ENCODE measurements around the gene FCER2. TPM values are rescaled to one million over a fixed set of nuclear protein-coding genes. Genes with fewer than 3 reads are reported as not detected.

The FCER2 gene
- total RNA-seq, 1 donor from 2014 or later, result not detected

- no peak for DNase-seq (ENCODE audit: extremely low read depth, low read depth, low spot score)
These were observed 21.9 kb downstream of the FCER2 start for GRCh38 chr19:7679771-7680605.

- no peak for DNase-seq (ENCODE audit: extremely low read depth, low read depth, low spot score)
These were observed 22.8 kb downstream of the FCER2 start for GRCh38 chr19:7678971-7679751.

GRCh38 chr19:7677669-7678311 is 24.1 kb downstream of the FCER2 start:
- DNase-seq (ENCODE audit: extremely low read depth, low read depth, low spot score), result no peak

GRCh38 chr19:7676854-7677253 is 25.1 kb downstream of the FCER2 start, which contains the start of gene MCEMP1:
Gene MCEMP1, plus strand, starts transcription at chr19:7677090. Its CDS starts 31 bp downstream, at chr19:7677121.
- DNase-seq (ENCODE audit: extremely low read depth, low read depth, low spot score), result no peak

- DNase-seq (ENCODE audit: extremely low read depth, low read depth, low spot score), result no peak
These were observed 25.6 kb downstream of the FCER2 start for GRCh38 chr19:7676376-7676775.

- DNase-seq (ENCODE audit: extremely low read depth, low read depth, low spot score), result no peak
These were observed 27.6 kb downstream of the FCER2 start for GRCh38 chr19:7674010-7675005.

GRCh38 chr19:7672522-7672921 is 29.4 kb downstream of the FCER2 start:
- DNase-seq (ENCODE audit: extremely low read depth, low read depth, low spot score), result no peak

- no peak for DNase-seq (ENCODE audit: extremely low read depth, low read depth, low spot score)
These were observed 31.1 kb downstream of the FCER2 start for GRCh38 chr19:7670790-7671189.

- no peak for DNase-seq (ENCODE audit: extremely low read depth, low read depth, low spot score)
These were observed 31.7 kb downstream of the FCER2 start for GRCh38 chr19:7670150-7670783.

GRCh38 chr19:7669641-7670040 is 32.3 kb downstream of the FCER2 start:
- DNase-seq (ENCODE audit: extremely low read depth, low read depth, low spot score), result no peak

GRCh38 chr19:7668842-7669241 is 33.1 kb downstream of the FCER2 start, which contains the start of gene RETN:
Gene RETN, plus strand, starts transcription at chr19:7669049. Its CDS starts 278 bp downstream, at chr19:7669327.
- no peak for DNase-seq (ENCODE audit: extremely low read depth, low read depth, low spot score)

GRCh38 chr19:7665076-7665475 is 36.9 kb downstream of the FCER2 start:
- DNase-seq (ENCODE audit: extremely low read depth, low read depth, low spot score), result no peak

- no peak for DNase-seq (ENCODE audit: extremely low read depth, low read depth, low spot score)
These were observed 38.2 kb downstream of the FCER2 start for GRCh38 chr19:7663706-7664105.

- no peak for DNase-seq (ENCODE audit: extremely low read depth, low read depth, low spot score)
These were observed 39.3 kb downstream of the FCER2 start for GRCh38 chr19:7662657-7663056.

GRCh38 chr19:7661744-7662538 is 40.0 kb downstream of the FCER2 start:
- no peak for DNase-seq (ENCODE audit: extremely low read depth, low read depth, low spot score)

GRCh38 chr19:7658219-7658686 is 43.7 kb downstream of the FCER2 start:
- no peak for DNase-seq (ENCODE audit: extremely low read depth, low read depth, low spot score)

GRCh38 chr19:7657131-7657751 is 44.7 kb downstream of the FCER2 start:
- no peak for DNase-seq (ENCODE audit: extremely low read depth, low read depth, low spot score)

GRCh38 chr19:7655581-7655980 is 46.4 kb downstream of the FCER2 start:
- no peak for DNase-seq (ENCODE audit: extremely low read depth, low read depth, low spot score)

All from glomerular endothelial cell (primary cell).